HepG2 (cell line): ENCODE data around the gene ITGAV. TPM values are rescaled to one million over a fixed set of nuclear protein-coding genes. Genes with fewer than 3 reads are reported as not detected.

Experiments used
- ATAC-seq: fragments of 200-7000 bp; cut with Tn5 transposase; 3 replicates; pipeline ENCODE4 v1.9.1; 2020; ENCODE audit warnings: mild to moderate bottlenecking, moderate library complexity
- BruUV-seq: library from RNA; stranded (reverse); fragments of 400-500 nt; replicated peaks from 2 replicates; lab custom pipeline; 2021; lab: Mats Ljungman, UMichigan
- CTCF ChIA-PET: fragments of 300-600 bp; formaldehyde crosslinking; extraction: SDS; loops from one replicate; lab custom pipeline; 2021; ENCODE audit warnings: low total read pairs, inconsistent platforms, low intra/inter-chr PET ratio; lab: Yijun Ruan, JAX
- POLR2A ChIA-PET: fragments of 350-600 bp; sonication (Branson Sonifier 250); formaldehyde crosslinking; loops from one replicate; lab custom pipeline; 2020; ENCODE audit warnings: antibody characterized with exemption, inconsistent platforms; lab: Yijun Ruan, JAX
- DNase-seq: peaks from one replicate; pipeline ENCODE4 v3.0.0-alpha.2; 2015; ENCODE audit warnings: low spot score
- FAIRE-seq: peaks from 3 replicates; lab custom pipeline; 2011; peaks lifted over from hg19 to GRCh38; lab: Jason Lieb, UNC
- H2AFZ ChIP-seq: one replicate; pipeline ENCODE4 v1.6.1; 2011; ENCODE audit warnings: low read length, inconsistent platforms
- H3K27ac ChIP-seq: fragments of 300-600 bp; 3 replicates; pipeline ENCODE4 v1.8.0; 2011; ENCODE audit warnings: mixed run types, mild to moderate bottlenecking, mixed read lengths, low read length, inconsistent platforms; ENCODE audit not compliant: insufficient read depth; ENCODE audit errors: extremely low read length
- H3K27me3 ChIP-seq, 2 experiments: fragments of 200-600 bp in 1 of 2; 2 replicates in 1 of 2; 3 replicates in 1 of 2; pipeline versions ENCODE4 v1.6.0 to v1.8.0; 2011; ENCODE audit warnings: low read length in 2 of 2, mild to moderate bottlenecking in 2 of 2, moderate library complexity in 2 of 2, inconsistent platforms in 1 of 2; ENCODE audit not compliant: insufficient read depth in 2 of 2, control insufficient read depth in 1 of 2
- H3K36me3 ChIP-seq, 2 experiments: fragments of 200-600 bp in 1 of 2; replicated peaks in 1 of 2; 2 replicates in 1 of 2; 3 replicates in 1 of 2; pipeline versions ENCODE4 v1.5.1 to v1.8.0; 2011; ENCODE audit warnings: low read length in 2 of 2, inconsistent platforms in 1 of 2; ENCODE audit not compliant: insufficient read depth in 2 of 2, control insufficient read depth in 1 of 2
- H3K4me1 ChIP-seq: 2 replicates; pipeline ENCODE4 v1.5.1; 2012; ENCODE audit warnings: low read length, inconsistent platforms; ENCODE audit not compliant: insufficient read depth
- H3K4me2 ChIP-seq: 2 replicates; pipeline ENCODE4 v1.6.0; 2011; ENCODE audit warnings: low read depth, low read length, inconsistent platforms
- H3K4me3 ChIP-seq, 3 experiments: fragments of 200-600 bp in 1 of 3; sonication (generic), shearing (Covaris generic) in 1 of 3; replicated peaks in 1 of 3; 2 replicates each; pipeline ENCODE4 v1.5.1; 2011 to 2016; ENCODE audit warnings: low read length in 3 of 3, inconsistent platforms in 2 of 3, low read depth in 2 of 3, mild to moderate bottlenecking in 2 of 3, control low read depth in 1 of 3, mixed read lengths in 1 of 3; ENCODE audit not compliant: insufficient read depth in 1 of 3
- H3K79me2 ChIP-seq: one replicate; pipeline ENCODE4 v1.6.1; 2011; ENCODE audit warnings: low read length, inconsistent platforms; ENCODE audit not compliant: insufficient read depth
- H3K9ac ChIP-seq: 2 replicates; pipeline ENCODE4 v1.6.0; 2011; ENCODE audit warnings: mild to moderate bottlenecking, low read depth, low read length, inconsistent platforms; ENCODE audit not compliant: insufficient read depth
- H3K9me3 ChIP-seq: 2 replicates; pipeline ENCODE4 v1.5.1; 2012; ENCODE audit warnings: mild to moderate bottlenecking, low read length
- H4K20me1 ChIP-seq: 2 replicates; pipeline ENCODE4 v1.6.0; 2011; ENCODE audit warnings: inconsistent platforms, mild to moderate bottlenecking, low read length, moderate library complexity; ENCODE audit not compliant: insufficient read depth
- ETV6 ChIP-seq: sonication (generic); formaldehyde crosslinking; conservative IDR thresholded peaks from 2 replicates; pipeline ENCODE4 v1.4.0; 2020; ENCODE audit warnings: missing genetic modification reagents
- SALL2 ChIP-seq: sonication (generic); formaldehyde crosslinking; IDR thresholded peaks from 2 replicates; pipeline ENCODE4 v1.8.1; 2023; ENCODE audit warnings: mild to moderate bottlenecking, missing genetic modification reagents, inconsistent platforms
- WGBS: methylation state at CpG from one replicate; pipeline ENCODE4 v1.1.6; 2017; ENCODE audit warnings: low lambda C conversion rate; 5-methylcytosine and 5-hydroxymethylcytosine counted together
- in situ Hi-C: cut with HindIII; loops from 2 replicates; pipeline ENCODE4 v1.10.0; 2017; ENCODE audit warnings: low pct_unique_long_range_greater_than_20kb; ENCODE audit not compliant: extremely low pct_ligation_motif_present
- intact Hi-C: fragments of 100-400 bp; cut with micrococcal nuclease; formaldehyde crosslinking; loops from one replicate; pipeline ENCODE4 v1.10.0; 2022; ENCODE audit not compliant: unreplicated experiment
- polyA plus RNA-seq, 8 experiments: library from polyadenylated mRNA; depleted of rRNA in 3 of 8; stranded (reverse) in 7 of 8; unstranded in 1 of 8; fragments of >200 nt; fragmentation: Illumina TruSeq in 4 of 8; extraction: Trizol in 4 of 8; gene quantifications; 2 replicates each; pipeline versions ENCODE4 v1.2.1 to v1.2.3, GENCODE V29; 2011 to 2016; ENCODE audit warnings: low read depth in 4 of 8, missing spikeins in 1 of 8, mixed read lengths in 1 of 8; ENCODE audit not compliant: insufficient read depth in 1 of 8
- total RNA-seq, 5 experiments: library from RNA; depleted of rRNA; stranded (reverse); fragments of >200 nt; fragmentation: Illumina TruSeq; extraction: Trizol; gene quantifications; 2 replicates each; pipeline ENCODE4 v1.2.3, GENCODE V29; 2016; ENCODE audit warnings: low read depth in 1 of 5
- TF ChIP-seq, protein P1 (sequence below): sonication (generic); formaldehyde crosslinking; IDR thresholded peaks from 2 replicates; pipeline ENCODE4 v1.8.0; 2022; ENCODE audit warnings: mild to moderate bottlenecking, missing genetic modification reagents
- TF ChIP-seq, protein P2 (sequence below): sonication (generic); formaldehyde crosslinking; IDR thresholded peaks from 2 replicates; pipeline ENCODE4 v1.5.1; 2020; ENCODE audit warnings: mild to moderate bottlenecking, missing genetic modification reagents, borderline replicate concordance
- TF ChIP-seq, protein P3 (sequence below): sonication (generic); formaldehyde crosslinking; IDR thresholded peaks from 2 replicates; pipeline ENCODE4; 2020; ENCODE audit warnings: missing genetic modification reagents, mild to moderate bottlenecking, borderline replicate concordance
- TF ChIP-seq, protein P4 (sequence below): sonication (generic); formaldehyde crosslinking; IDR thresholded peaks from 2 replicates; pipeline ENCODE4 v1.4.0; 2020; ENCODE audit warnings: mild to moderate bottlenecking, missing genetic modification reagents

ITGAV gene
- total and polyA plus RNA-seq, 2 of the 13 experiments (the other 11 are each of a cell fraction or from before 2014, with no cell fraction given): 59.1 to 60.4 TPM

DNA sequence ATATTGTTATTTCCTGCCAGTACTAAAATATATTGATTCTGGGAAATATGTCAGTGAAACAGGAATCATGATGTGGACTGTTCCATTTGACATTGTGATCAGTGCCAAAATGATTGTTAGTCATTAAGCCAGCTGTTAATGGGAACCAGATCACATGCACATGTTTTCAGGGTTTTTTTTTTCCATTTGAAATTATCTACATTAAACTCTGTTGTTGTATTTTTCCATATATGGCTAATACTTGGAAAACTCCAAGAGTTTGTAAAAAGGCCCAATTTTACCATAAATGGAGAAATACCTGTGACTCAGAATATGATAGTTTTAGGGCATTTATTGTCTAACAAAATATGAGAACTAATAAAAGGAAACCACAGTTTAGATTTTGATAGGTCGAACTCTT lies 13.4 kb downstream of the ITGAV start (continued):
- TF ChIP-seq, protein P1, sequence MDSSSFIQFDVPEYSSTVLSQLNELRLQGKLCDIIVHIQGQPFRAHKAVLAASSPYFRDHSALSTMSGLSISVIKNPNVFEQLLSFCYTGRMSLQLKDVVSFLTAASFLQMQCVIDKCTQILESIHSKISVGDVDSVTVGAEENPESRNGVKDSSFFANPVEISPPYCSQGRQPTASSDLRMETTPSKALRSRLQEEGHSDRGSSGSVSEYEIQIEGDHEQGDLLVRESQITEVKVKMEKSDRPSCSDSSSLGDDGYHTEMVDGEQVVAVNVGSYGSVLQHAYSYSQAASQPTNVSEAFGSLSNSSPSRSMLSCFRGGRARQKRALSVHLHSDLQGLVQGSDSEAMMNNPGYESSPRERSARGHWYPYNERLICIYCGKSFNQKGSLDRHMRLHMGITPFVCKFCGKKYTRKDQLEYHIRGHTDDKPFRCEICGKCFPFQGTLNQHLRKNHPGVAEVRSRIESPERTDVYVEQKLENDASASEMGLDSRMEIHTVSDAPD (CRISPR knock-in tag): no peak
- TF ChIP-seq, all 625 proteins: peak for 0

DNA sequence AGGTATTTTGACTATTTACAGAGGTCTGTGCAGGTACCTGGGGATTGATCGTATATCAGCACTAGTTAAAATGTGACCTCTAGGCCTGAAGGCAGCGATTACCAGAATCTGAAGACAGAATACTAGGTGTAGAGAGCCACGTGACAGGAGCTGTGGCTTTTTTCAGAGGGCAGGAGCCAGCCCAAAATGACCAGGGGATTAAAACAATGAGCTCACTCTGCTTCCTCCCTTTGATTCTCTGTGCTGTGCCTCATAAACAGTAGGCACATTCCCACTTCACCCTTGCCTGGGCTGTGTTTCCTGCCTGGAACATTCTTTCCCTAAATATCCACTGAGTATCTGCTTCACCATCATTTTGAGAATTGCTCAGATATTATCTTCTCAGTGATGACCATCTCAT lies 15.2 kb downstream of the ITGAV start:
- 92% methylated on average over 3 of the region's 3 CpGs for WGBS
- intact Hi-C loops: no loop called here
- ATAC-seq: no peak
- TF ChIP-seq SALL2 (CRISPR knock-in tag) (no peak), ETV6 (no peak)
- TF ChIP-seq, protein P2, sequence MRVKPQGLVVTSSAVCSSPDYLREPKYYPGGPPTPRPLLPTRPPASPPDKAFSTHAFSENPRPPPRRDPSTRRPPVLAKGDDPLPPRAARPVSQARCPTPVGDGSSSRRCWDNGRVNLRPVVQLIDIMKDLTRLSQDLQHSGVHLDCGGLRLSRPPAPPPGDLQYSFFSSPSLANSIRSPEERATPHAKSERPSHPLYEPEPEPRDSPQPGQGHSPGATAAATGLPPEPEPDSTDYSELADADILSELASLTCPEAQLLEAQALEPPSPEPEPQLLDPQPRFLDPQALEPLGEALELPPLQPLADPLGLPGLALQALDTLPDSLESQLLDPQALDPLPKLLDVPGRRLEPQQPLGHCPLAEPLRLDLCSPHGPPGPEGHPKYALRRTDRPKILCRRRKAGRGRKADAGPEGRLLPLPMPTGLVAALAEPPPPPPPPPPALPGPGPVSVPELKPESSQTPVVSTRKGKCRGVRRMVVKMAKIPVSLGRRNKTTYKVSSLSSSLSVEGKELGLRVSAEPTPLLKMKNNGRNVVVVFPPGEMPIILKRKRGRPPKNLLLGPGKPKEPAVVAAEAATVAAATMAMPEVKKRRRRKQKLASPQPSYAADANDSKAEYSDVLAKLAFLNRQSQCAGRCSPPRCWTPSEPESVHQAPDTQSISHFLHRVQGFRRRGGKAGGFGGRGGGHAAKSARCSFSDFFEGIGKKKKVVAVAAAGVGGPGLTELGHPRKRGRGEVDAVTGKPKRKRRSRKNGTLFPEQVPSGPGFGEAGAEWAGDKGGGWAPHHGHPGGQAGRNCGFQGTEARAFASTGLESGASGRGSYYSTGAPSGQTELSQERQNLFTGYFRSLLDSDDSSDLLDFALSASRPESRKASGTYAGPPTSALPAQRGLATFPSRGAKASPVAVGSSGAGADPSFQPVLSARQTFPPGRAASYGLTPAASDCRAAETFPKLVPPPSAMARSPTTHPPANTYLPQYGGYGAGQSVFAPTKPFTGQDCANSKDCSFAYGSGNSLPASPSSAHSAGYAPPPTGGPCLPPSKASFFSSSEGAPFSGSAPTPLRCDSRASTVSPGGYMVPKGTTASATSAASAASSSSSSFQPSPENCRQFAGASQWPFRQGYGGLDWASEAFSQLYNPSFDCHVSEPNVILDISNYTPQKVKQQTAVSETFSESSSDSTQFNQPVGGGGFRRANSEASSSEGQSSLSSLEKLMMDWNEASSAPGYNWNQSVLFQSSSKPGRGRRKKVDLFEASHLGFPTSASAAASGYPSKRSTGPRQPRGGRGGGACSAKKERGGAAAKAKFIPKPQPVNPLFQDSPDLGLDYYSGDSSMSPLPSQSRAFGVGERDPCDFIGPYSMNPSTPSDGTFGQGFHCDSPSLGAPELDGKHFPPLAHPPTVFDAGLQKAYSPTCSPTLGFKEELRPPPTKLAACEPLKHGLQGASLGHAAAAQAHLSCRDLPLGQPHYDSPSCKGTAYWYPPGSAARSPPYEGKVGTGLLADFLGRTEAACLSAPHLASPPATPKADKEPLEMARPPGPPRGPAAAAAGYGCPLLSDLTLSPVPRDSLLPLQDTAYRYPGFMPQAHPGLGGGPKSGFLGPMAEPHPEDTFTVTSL: no peak
- TF ChIP-seq, protein P3, sequence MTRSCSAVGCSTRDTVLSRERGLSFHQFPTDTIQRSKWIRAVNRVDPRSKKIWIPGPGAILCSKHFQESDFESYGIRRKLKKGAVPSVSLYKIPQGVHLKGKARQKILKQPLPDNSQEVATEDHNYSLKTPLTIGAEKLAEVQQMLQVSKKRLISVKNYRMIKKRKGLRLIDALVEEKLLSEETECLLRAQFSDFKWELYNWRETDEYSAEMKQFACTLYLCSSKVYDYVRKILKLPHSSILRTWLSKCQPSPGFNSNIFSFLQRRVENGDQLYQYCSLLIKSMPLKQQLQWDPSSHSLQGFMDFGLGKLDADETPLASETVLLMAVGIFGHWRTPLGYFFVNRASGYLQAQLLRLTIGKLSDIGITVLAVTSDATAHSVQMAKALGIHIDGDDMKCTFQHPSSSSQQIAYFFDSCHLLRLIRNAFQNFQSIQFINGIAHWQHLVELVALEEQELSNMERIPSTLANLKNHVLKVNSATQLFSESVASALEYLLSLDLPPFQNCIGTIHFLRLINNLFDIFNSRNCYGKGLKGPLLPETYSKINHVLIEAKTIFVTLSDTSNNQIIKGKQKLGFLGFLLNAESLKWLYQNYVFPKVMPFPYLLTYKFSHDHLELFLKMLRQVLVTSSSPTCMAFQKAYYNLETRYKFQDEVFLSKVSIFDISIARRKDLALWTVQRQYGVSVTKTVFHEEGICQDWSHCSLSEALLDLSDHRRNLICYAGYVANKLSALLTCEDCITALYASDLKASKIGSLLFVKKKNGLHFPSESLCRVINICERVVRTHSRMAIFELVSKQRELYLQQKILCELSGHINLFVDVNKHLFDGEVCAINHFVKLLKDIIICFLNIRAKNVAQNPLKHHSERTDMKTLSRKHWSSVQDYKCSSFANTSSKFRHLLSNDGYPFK: no peak
- TF ChIP-seq, protein P4, sequence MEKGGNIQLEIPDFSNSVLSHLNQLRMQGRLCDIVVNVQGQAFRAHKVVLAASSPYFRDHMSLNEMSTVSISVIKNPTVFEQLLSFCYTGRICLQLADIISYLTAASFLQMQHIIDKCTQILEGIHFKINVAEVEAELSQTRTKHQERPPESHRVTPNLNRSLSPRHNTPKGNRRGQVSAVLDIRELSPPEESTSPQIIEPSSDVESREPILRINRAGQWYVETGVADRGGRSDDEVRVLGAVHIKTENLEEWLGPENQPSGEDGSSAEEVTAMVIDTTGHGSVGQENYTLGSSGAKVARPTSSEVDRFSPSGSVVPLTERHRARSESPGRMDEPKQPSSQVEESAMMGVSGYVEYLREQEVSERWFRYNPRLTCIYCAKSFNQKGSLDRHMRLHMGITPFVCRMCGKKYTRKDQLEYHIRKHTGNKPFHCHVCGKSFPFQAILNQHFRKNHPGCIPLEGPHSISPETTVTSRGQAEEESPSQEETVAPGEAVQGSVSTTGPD: no peak

More for the DNA sequence above, 15.2 kb downstream of the ITGAV start:
- H3K4me2 ChIP-seq: no peak overlapping the region
- no peak overlapping the region for H3K9ac ChIP-seq
- ChIA-PET CTCF (no interaction called here), POLR2A (interaction anchor here (0.8 kb wide), 1 partner anchor 16 kb away, joined by 4 read pairs; no protein-coding TSS in a partner anchor)
- in situ Hi-C loops: loop anchor here (10.0 kb wide), 1 partner anchor 100 kb away; no protein-coding TSS in a partner anchor
- peaks cover 18 to 55% of the 10 kb centered on the region in 2 experiments for H3K36me3 ChIP-seq
- no peak overlapping the region for H2AFZ ChIP-seq
- BruUV-seq: no TSS peak
- no peak overlapping the region for H3K4me3 ChIP-seq
- H3K27ac ChIP-seq: no peak overlapping the region
- FAIRE-seq: no peak
- H3K9me3 ChIP-seq: no peaks in the 10 kb centered on the region
- no peaks in the 10 kb centered on the region for H3K79me2 ChIP-seq
- H3K27me3 ChIP-seq: no peaks in the 10 kb centered on the region
- no peaks in the 10 kb centered on the region for H4K20me1 ChIP-seq
- H3K4me1 ChIP-seq: no peaks in the 10 kb centered on the region
- DNase-seq: no peak
